IMR-90 (cell line): Measurements from ENCODE around the gene ANXA4. TPM values are rescaled to one million over a fixed set of nuclear protein-coding genes. Genes with fewer than 3 reads are reported as not detected.

Experiments used
- ATAC-seq: fragments of 200-7000 bp; cut with Tn5 transposase; 2 replicates; pipeline ENCODE4 v1.9.1; 2020; ENCODE audit warnings: low read depth, mild to moderate bottlenecking, moderate library complexity
- BruUV-seq: library from RNA; stranded (reverse); fragments of 400-500 nt; replicated peaks from 2 replicates; lab custom pipeline; 2021; lab: Mats Ljungman, UMichigan
- CTCF ChIA-PET: fragments of 300-600 bp; formaldehyde crosslinking; extraction: SDS; loops from one replicate; lab custom pipeline; 2021; ENCODE audit warnings: antibody characterized with exemption; lab: Yijun Ruan, JAX
- POLR2A ChIA-PET: fragments of 300-600 bp; sonication (Branson Sonifier 250); formaldehyde crosslinking; loops from one replicate; lab custom pipeline; 2022; ENCODE audit warnings: antibody characterized with exemption; ENCODE audit not compliant: unreplicated experiment; lab: Charles Lee
- DNase-seq: peaks from one replicate; pipeline ENCODE4 v3.0.0; 2013
- H2AFZ ChIP-seq: replicated peaks from 2 replicates; pipeline ENCODE3; 2013; ENCODE audit warnings: low read length, mild to moderate bottlenecking; ENCODE audit not compliant: poor library complexity
- H2AK5ac ChIP-seq: 2 replicates; pipeline ENCODE4 v1.6.1; 2013; ENCODE audit warnings: low read depth, low read length, inconsistent platforms
- H2AK9ac ChIP-seq: replicated peaks from 2 replicates; pipeline ENCODE3; 2013; ENCODE audit warnings: mild to moderate bottlenecking, low read depth, low read length, moderate library complexity; ENCODE audit not compliant: poor library complexity
- H2BK120ac ChIP-seq: 2 replicates; pipeline ENCODE4 v1.6.1; 2013; ENCODE audit warnings: low read depth, low read length, inconsistent platforms
- H2BK15ac ChIP-seq: 3 replicates; pipeline ENCODE4 v1.6.1; 2013; ENCODE audit warnings: low read depth, low read length, inconsistent platforms
- H2BK20ac ChIP-seq: 2 replicates; pipeline ENCODE4 v1.6.1; 2013; ENCODE audit warnings: low read depth, mild to moderate bottlenecking, inconsistent platforms, low read length, moderate library complexity
- H2BK5ac ChIP-seq: 2 replicates; pipeline ENCODE4 v1.6.1; 2013; ENCODE audit warnings: mild to moderate bottlenecking, low read depth, low read length, inconsistent platforms; ENCODE audit not compliant: poor library complexity, severe bottlenecking
- H3K14ac ChIP-seq: replicated peaks from 2 replicates; pipeline ENCODE4 v1.6.1; 2013; ENCODE audit warnings: low read depth, low read length, inconsistent platforms
- H3K18ac ChIP-seq: 2 replicates; pipeline ENCODE4 v1.6.1; 2013; ENCODE audit warnings: low read depth, low read length, control low read depth
- H3K23ac ChIP-seq: 2 replicates; pipeline ENCODE4 v1.6.1; 2013; ENCODE audit warnings: low read depth, low read length, inconsistent platforms
- H3K27ac ChIP-seq: 2 replicates; pipeline ENCODE4 v1.5.1; 2013; ENCODE audit warnings: mild to moderate bottlenecking, control low read depth, low read length; ENCODE audit not compliant: insufficient read depth
- H3K27me3 ChIP-seq: 2 replicates; pipeline ENCODE4 v1.6.1; 2013; ENCODE audit warnings: low read length; ENCODE audit not compliant: control insufficient read depth, insufficient read depth
- H3K36me3 ChIP-seq: 2 replicates; pipeline ENCODE4 v1.6.1; 2013; ENCODE audit warnings: low read length, mixed read lengths; ENCODE audit not compliant: control insufficient read depth, insufficient read depth
- H3K4ac ChIP-seq: 2 replicates; pipeline ENCODE4 v1.6.1; 2013; ENCODE audit warnings: low read depth, low read length, inconsistent platforms
- H3K4me1 ChIP-seq: 2 replicates; pipeline ENCODE4 v1.6.1; 2013; ENCODE audit warnings: low read length, mixed read lengths; ENCODE audit not compliant: control insufficient read depth, insufficient read depth
- H3K4me2 ChIP-seq: 2 replicates; pipeline ENCODE4 v1.6.1; 2013; ENCODE audit warnings: low read depth, mild to moderate bottlenecking, control low read depth, low read length, moderate library complexity
- H3K4me3 ChIP-seq: 2 replicates; pipeline ENCODE4 v1.5.1; 2013; ENCODE audit warnings: low read depth, mild to moderate bottlenecking, control low read depth, low read length, moderate library complexity; ENCODE audit not compliant: insufficient read depth
- H3K56ac ChIP-seq: 2 replicates; pipeline ENCODE4 v1.6.1; 2013; ENCODE audit warnings: low read length, inconsistent platforms; ENCODE audit not compliant: insufficient read depth; ENCODE audit errors: extremely low read depth
- H3K79me1 ChIP-seq, 2 experiments: 2 replicates each; pipeline ENCODE4 v1.6.1; 2013; ENCODE audit warnings: low read length in 2 of 2, inconsistent platforms in 1 of 2, low read depth in 1 of 2
- H3K9ac ChIP-seq: 2 replicates; pipeline ENCODE4 v1.6.1; 2013; ENCODE audit warnings: low read depth, low read length, control low read depth
- H3K9me1 ChIP-seq: 2 replicates; pipeline ENCODE4 v1.6.1; 2013; ENCODE audit warnings: low read length, inconsistent platforms; ENCODE audit not compliant: insufficient read depth
- H3K9me3 ChIP-seq: 2 replicates; pipeline ENCODE4 v1.6.1; 2013; ENCODE audit warnings: low read length; ENCODE audit not compliant: control insufficient read depth, insufficient read depth
- H4K20me1 ChIP-seq: 2 replicates; pipeline ENCODE4 v1.6.1; 2013; ENCODE audit warnings: low read length, inconsistent platforms; ENCODE audit not compliant: insufficient read depth
- H4K5ac ChIP-seq: 2 replicates; pipeline ENCODE4 v1.6.1; 2013; ENCODE audit warnings: mild to moderate bottlenecking, low read depth, low read length, control low read depth
- H4K8ac ChIP-seq, 2 experiments: 2 replicates each; pipeline ENCODE4 v1.6.1; 2013; ENCODE audit warnings: low read depth in 2 of 2, low read length in 2 of 2, control low read depth in 1 of 2, inconsistent platforms in 1 of 2
- H4K91ac ChIP-seq: 2 replicates; pipeline ENCODE4 v1.6.1; 2013; ENCODE audit warnings: low read depth, low read length, inconsistent platforms; ENCODE audit not compliant: insufficient read depth
- BHLHE40 ChIP-seq: fragments of 150-350 bp; IDR thresholded peaks from 2 replicates; pipeline ENCODE4 v1.6.1; 2016; ENCODE audit warnings: mild to moderate bottlenecking, low read depth, low read length
- CEBPB ChIP-seq: IDR thresholded peaks from 2 replicates; pipeline ENCODE4 v1.6.1; 2012; ENCODE audit warnings: low read depth, low read length, improper control_type of control experiment
- CTCF ChIP-seq: conservative IDR thresholded peaks from 2 replicates; pipeline ENCODE4 v1.5.1; 2012; ENCODE audit warnings: mild to moderate bottlenecking, low read depth, low read length, improper control_type of control experiment
- FOS ChIP-seq: fragments of 150-350 bp; IDR thresholded peaks from 2 replicates; pipeline ENCODE4 v1.6.1; 2016; ENCODE audit warnings: low read depth, low read length
- MAFK ChIP-seq: IDR thresholded peaks from 2 replicates; pipeline ENCODE4 v1.6.1; 2012; ENCODE audit warnings: low read depth, low read length, improper control_type of control experiment
- SMC3 ChIP-seq: fragments of 150-350 bp; IDR thresholded peaks from 2 replicates; pipeline ENCODE4 v1.6.1; 2016; ENCODE audit warnings: low read depth, mild to moderate bottlenecking, antibody characterized with exemption, low read length, moderate library complexity
- WGBS, 2 experiments: methylation state at CpG; one replicate each; pipeline versions ENCODE4 v1.1.5 to v1.1.7; 2013; ENCODE audit warnings: missing lambda C conversion rate in 2 of 2; ENCODE audit not compliant: insufficient read length in 1 of 2; ENCODE audit errors: extremely low coverage in 2 of 2; 5-methylcytosine and 5-hydroxymethylcytosine counted together
- dilution Hi-C: fragments of 300-500 bp; cut with HindIII; formaldehyde crosslinking; loops from one replicate; pipeline ENCODE4 v1.14.3; 2018; ENCODE audit warnings: low sequenced_read_pairs; ENCODE audit not compliant: unreplicated experiment
- in situ Hi-C: fragments of 300-500 bp; cut with MboI; formaldehyde crosslinking; loops from 3 replicates; pipeline ENCODE4 v1.14.3; 2019; ENCODE audit warnings: low sequenced_read_pairs, inconsistent platforms, mixed read lengths
- intact Hi-C: fragments of 100-400 bp; cut with micrococcal nuclease; formaldehyde crosslinking; loops from 2 replicates; pipeline ENCODE4 v1.10.0; 2022
- polyA plus RNA-seq, 3 experiments: library from polyadenylated mRNA; depleted of rRNA; stranded (reverse); fragments of >200 nt; gene quantifications; 2 replicates each; pipeline ENCODE4 v1.2.3, GENCODE V29; 2012; ENCODE audit warnings: low replicate concordance in 1 of 3
- total RNA-seq: library from RNA; depleted of rRNA; stranded (reverse); fragments of >200 nt; gene quantifications from 2 replicates; pipeline ENCODE4 v1.2.3, GENCODE V29; 2012

The ANXA4 gene
- total and polyA plus RNA-seq, 2 of the 4 experiments (the other 2 are of a cell fraction), result 22.2 to 72.0 TPM

GRCh38 chr2:69703189-69703588, 38.7 kb upstream of the ANXA4 start:
- intact Hi-C loops (no loop called here), in situ Hi-C loops (no loop called here), dilution Hi-C loops (no loop called here)
- H4K8ac ChIP-seq, result no peak overlapping the region
- no peak overlapping the region for H3K56ac ChIP-seq
- no peak overlapping the region for H4K91ac ChIP-seq
- no peak overlapping the region for H2BK5ac ChIP-seq
- no peaks in the 10 kb centered on the region for H3K79me1 ChIP-seq
- no peak overlapping the region for H3K18ac ChIP-seq
- H2AK9ac ChIP-seq, result no peak overlapping the region
- H3K9me3 ChIP-seq, result no peaks in the 10 kb centered on the region
- TF ChIP-seq BHLHE40 (no peak), CEBPB (peak; percentile 50), CTCF (no peak), MAFK (no peak), SMC3 (no peak), FOS (no peak)
- H3K36me3 ChIP-seq, result no peaks in the 10 kb centered on the region
- no peak overlapping the region for H3K4me3 ChIP-seq
- no TSS peak for BruUV-seq
- H2BK15ac ChIP-seq, result no peak overlapping the region
- H3K4me2 ChIP-seq, result no peak overlapping the region
- H3K27me3 ChIP-seq, result no peaks in the 10 kb centered on the region
- H2AK5ac ChIP-seq, result no peak overlapping the region
- H4K20me1 ChIP-seq, result no peaks in the 10 kb centered on the region
- no peak overlapping the region for H3K4ac ChIP-seq
- no peak overlapping the region for H3K14ac ChIP-seq
- no peak for DNase-seq
- no peak overlapping the region for H3K27ac ChIP-seq
- ATAC-seq, result no peak
- no peak overlapping the region for H2BK20ac ChIP-seq
- ChIA-PET CTCF (no interaction called here), POLR2A (no interaction called here)
- no peak overlapping the region for H4K5ac ChIP-seq
- H3K23ac ChIP-seq, result no peak overlapping the region
- H2AFZ ChIP-seq, result no peak overlapping the region
- no peak overlapping the region for H3K9ac ChIP-seq
- H3K9me1 ChIP-seq, result no peaks in the 10 kb centered on the region
- WGBS, 2 experiments, result no CpG with 5 or more reads among the region's 3 CpGs
- no peak overlapping the region for H2BK120ac ChIP-seq
- no peaks in the 10 kb centered on the region for H3K4me1 ChIP-seq
